Thoracic aorta (tissue), 2 donors: Measurements from ENCODE around the gene AUTS2. TPM values are rescaled to one million over a fixed set of nuclear protein-coding genes. Genes with fewer than 3 reads are reported as not detected.

Source experiments
- ATAC-seq: fragments of 150-250 bp; one replicate; pipeline ENCODE4 v1.8.0; 2017; ENCODE audit warnings: low read depth; ENCODE audit not compliant: insufficient number of reproducible peaks, low FRiP score
- DNase-seq: peaks from one replicate; pipeline ENCODE4 v3.0.0-alpha.2; 2020; ENCODE audit warnings: low spot score
- H3K27ac ChIP-seq, 2 donors: fragments of 200-600 bp; sonication (generic); 1 replicate in 1 of 2; 2 replicates in 1 of 2; pipeline ENCODE4 v1.5.1; 2016; ENCODE audit warnings: mild to moderate bottlenecking in 2 of 2, moderate library complexity in 2 of 2
- H3K27me3 ChIP-seq: fragments of 200-600 bp; sonication (generic); replicated peaks from 2 replicates; pipeline ENCODE4 v1.6.0; 2016; ENCODE audit warnings: mild to moderate bottlenecking; ENCODE audit not compliant: insufficient read depth
- H3K36me3 ChIP-seq: fragments of 200-600 bp; sonication (generic); one replicate; pipeline ENCODE4 v1.5.1; 2016
- H3K4me1 ChIP-seq, 2 donors: fragments of 200-600 bp; sonication (generic); 1 replicate in 1 of 2; 2 replicates in 1 of 2; pipeline versions ENCODE4 v1.5.1 to v1.6.0; 2016; ENCODE audit warnings: low read depth in 2 of 2, mild to moderate bottlenecking in 1 of 2; ENCODE audit not compliant: control insufficient read depth in 1 of 2
- H3K4me3 ChIP-seq: fragments of 200-600 bp; sonication (generic); 2 replicates; pipeline ENCODE4 v1.5.1; 2016; ENCODE audit warnings: mild to moderate bottlenecking
- H3K9me3 ChIP-seq: fragments of 200-600 bp; sonication (generic); 2 replicates; pipeline ENCODE4 v1.5.1; 2016
- total RNA-seq, 2 donors: library from RNA; depleted of rRNA; stranded (reverse); fragments of >200 nt; gene quantifications; one replicate each; pipeline versions ENCODE4 v1.1.0 to v1.2.3, GENCODE V29; 2016
- TF ChIP-seq, protein P1 (sequence below): fragments of 200-600 bp; sonication (generic); IDR thresholded peaks from one replicate; pipeline ENCODE4 v1.5.1; 2019; ENCODE audit warnings: antibody characterized with exemption

AUTS2 gene
- total RNA-seq, 2 donors from 2014 or later = 49.4 to 101 TPM

DNA sequence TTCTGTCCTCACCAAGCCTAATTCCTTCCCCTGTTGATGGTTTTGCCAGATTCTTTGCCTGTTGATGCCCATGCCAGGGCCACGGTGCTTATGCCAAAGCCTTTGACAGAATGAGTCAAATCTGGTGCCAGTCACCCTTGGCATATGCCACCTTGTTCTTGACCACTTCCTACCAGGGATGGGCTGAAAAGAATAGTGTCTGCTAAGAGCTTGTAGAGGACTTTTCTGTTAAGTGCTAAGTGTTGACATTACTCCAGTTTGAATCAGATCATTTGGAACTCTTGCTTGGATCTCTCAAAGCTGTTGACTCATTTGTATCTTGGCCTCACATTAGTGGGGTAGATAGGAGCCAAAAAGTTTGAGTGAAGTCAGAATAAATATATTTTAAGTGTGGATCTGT lies 661.2 kb downstream of the AUTS2 start:
- H3K4me3 ChIP-seq = no peak overlapping the region
- DNase-seq (peak; percentile 22), ATAC-seq (no peak)
- no peaks in the 10 kb centered on the region for H3K9me3 ChIP-seq
- no peaks in the 10 kb centered on the region for H3K27me3 ChIP-seq
- TF ChIP-seq, protein P1, sequence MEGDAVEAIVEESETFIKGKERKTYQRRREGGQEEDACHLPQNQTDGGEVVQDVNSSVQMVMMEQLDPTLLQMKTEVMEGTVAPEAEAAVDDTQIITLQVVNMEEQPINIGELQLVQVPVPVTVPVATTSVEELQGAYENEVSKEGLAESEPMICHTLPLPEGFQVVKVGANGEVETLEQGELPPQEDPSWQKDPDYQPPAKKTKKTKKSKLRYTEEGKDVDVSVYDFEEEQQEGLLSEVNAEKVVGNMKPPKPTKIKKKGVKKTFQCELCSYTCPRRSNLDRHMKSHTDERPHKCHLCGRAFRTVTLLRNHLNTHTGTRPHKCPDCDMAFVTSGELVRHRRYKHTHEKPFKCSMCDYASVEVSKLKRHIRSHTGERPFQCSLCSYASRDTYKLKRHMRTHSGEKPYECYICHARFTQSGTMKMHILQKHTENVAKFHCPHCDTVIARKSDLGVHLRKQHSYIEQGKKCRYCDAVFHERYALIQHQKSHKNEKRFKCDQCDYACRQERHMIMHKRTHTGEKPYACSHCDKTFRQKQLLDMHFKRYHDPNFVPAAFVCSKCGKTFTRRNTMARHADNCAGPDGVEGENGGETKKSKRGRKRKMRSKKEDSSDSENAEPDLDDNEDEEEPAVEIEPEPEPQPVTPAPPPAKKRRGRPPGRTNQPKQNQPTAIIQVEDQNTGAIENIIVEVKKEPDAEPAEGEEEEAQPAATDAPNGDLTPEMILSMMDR = no peak
- no peaks in the 10 kb centered on the region for H3K36me3 ChIP-seq
- H3K4me1 ChIP-seq = peaks cover 3 to 16% of the 10 kb centered on the region in 2 donors
- peak overlapping the region; percentile 2 to 37 for H3K27ac ChIP-seq

GRCh38 chr7:70263471-70264255 lies 665.4 kb downstream of the AUTS2 start:
- DNase-seq (no peak), ATAC-seq (no peak)
- Histone ChIP-seq H3K36me3 (no peaks in the 10 kb centered on the region), H3K27ac (no peak overlapping the region), H3K27me3 (no peaks in the 10 kb centered on the region), H3K4me1 (peaks cover 3 to 16% of the 10 kb centered on the region in 2 donors), H3K9me3 (no peaks in the 10 kb centered on the region), H3K4me3 (no peak overlapping the region)
- TF ChIP-seq, protein P1 = no peak

DNA sequence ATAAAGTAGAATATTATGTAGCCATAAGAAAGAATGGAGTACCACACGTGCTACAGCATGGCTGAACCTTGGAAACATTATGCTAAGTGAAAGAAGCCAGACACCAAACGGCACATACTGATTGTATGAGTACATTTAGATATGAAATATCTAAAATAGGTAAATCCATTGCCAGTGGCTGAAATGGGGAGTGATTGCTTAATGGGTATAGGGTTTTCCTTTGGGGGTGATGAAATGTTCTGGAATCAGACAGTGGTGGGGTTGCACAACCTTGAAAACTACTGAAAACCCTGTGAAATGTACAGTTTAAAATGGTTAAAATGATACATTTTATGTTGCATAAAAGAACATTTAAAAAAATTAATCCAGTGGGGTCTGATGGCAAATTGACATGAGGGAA lies 667.9 kb downstream of the AUTS2 start:
- H3K9me3 ChIP-seq = no peaks in the 10 kb centered on the region

GRCh38 chr7:70267381-70268120 lies 669.3 kb downstream of the AUTS2 start:
- no peak overlapping the region for H3K4me3 ChIP-seq
- no peaks in the 10 kb centered on the region for H3K4me1 ChIP-seq
- H3K36me3 ChIP-seq = no peaks in the 10 kb centered on the region
- H3K27ac ChIP-seq = no peak overlapping the region
- ATAC-seq (no peak), DNase-seq (no peak)
- TF ChIP-seq, protein P1 = no peak
- no peaks in the 10 kb centered on the region for H3K27me3 ChIP-seq
- H3K9me3 ChIP-seq = no peaks in the 10 kb centered on the region

More for the DNA sequence above, 667.9 kb downstream of the AUTS2 start:
- H3K4me3 ChIP-seq = no peak overlapping the region
- no peaks in the 10 kb centered on the region for H3K36me3 ChIP-seq
- TF ChIP-seq, protein P1 = no peak
- ATAC-seq (no peak), DNase-seq (no peak)
- H3K27ac ChIP-seq = no peak overlapping the region
- no peaks in the 10 kb centered on the region for H3K27me3 ChIP-seq
- no peaks in the 10 kb centered on the region for H3K4me1 ChIP-seq

GRCh38 chr7:70268179-70268578 lies 669.9 kb downstream of the AUTS2 start:
- ATAC-seq (no peak), DNase-seq (no peak)
- H3K4me3 ChIP-seq = no peak overlapping the region
- H3K36me3 ChIP-seq = no peaks in the 10 kb centered on the region
- H3K27ac ChIP-seq = no peak overlapping the region
- H3K9me3 ChIP-seq = no peaks in the 10 kb centered on the region
- TF ChIP-seq, protein P1 = no peak
- H3K27me3 ChIP-seq = no peaks in the 10 kb centered on the region
- no peaks in the 10 kb centered on the region for H3K4me1 ChIP-seq
